Neural crest cell (in vitro differentiated cells): ENCODE data around the gene GMEB2. TPM values are rescaled to one million over a fixed set of nuclear protein-coding genes. Genes with fewer than 3 reads are reported as not detected.
A peak's percentile ranks its signal among the peaks of the same experiment; 100 is the strongest.
"Not testable (repeated sequence)": the region's sequence is repeated elsewhere in the genome, so short reads cannot be mapped to it uniquely, and the experiment has no call there.

ENCODE experiments used
- DNase-seq: peaks from one replicate; pipeline ENCODE4 v3.0.0; 2021; ENCODE audit warnings: low read depth, mixed read lengths, low spot score
- H3K27ac Mint-ChIP-seq: one replicate; pipeline ENCODE4 v1.8.0; 2021; ENCODE audit warnings: mild to moderate bottlenecking, mixed read lengths; ENCODE audit not compliant: unreplicated experiment
- H3K27me3 Mint-ChIP-seq: 2 replicates; pipeline ENCODE4 v1.8.0; 2021; ENCODE audit warnings: low read depth, mild to moderate bottlenecking, mixed read lengths
- H3K36me3 Mint-ChIP-seq: 2 replicates; pipeline ENCODE4 v1.8.0; 2021; ENCODE audit warnings: low read depth, mild to moderate bottlenecking, mixed read lengths
- H3K4me1 Mint-ChIP-seq: 2 replicates; pipeline ENCODE4 v1.8.0; 2021; ENCODE audit warnings: mixed read lengths
- H3K4me3 Mint-ChIP-seq: one replicate; pipeline ENCODE4 v1.8.0; 2021; ENCODE audit warnings: mild to moderate bottlenecking, mixed read lengths
- H3K9me3 Mint-ChIP-seq: 2 replicates; pipeline ENCODE4 v1.8.0; 2021; ENCODE audit warnings: mixed read lengths
- CTCF ChIP-seq: fragments of 200-600 bp; sonication (generic); conservative IDR thresholded peaks from 2 replicates; pipeline ENCODE4 v1.5.0; 2021; ENCODE audit warnings: antibody characterized with exemption, mild to moderate bottlenecking
- total RNA-seq: library from RNA; stranded (reverse); gene quantifications from 2 replicates; pipeline ENCODE4 v1.2.1, GENCODE V29; 2021

Gene GMEB2
- total RNA-seq, 1 donor from 2014 or later: 15.2 TPM

DNA sequence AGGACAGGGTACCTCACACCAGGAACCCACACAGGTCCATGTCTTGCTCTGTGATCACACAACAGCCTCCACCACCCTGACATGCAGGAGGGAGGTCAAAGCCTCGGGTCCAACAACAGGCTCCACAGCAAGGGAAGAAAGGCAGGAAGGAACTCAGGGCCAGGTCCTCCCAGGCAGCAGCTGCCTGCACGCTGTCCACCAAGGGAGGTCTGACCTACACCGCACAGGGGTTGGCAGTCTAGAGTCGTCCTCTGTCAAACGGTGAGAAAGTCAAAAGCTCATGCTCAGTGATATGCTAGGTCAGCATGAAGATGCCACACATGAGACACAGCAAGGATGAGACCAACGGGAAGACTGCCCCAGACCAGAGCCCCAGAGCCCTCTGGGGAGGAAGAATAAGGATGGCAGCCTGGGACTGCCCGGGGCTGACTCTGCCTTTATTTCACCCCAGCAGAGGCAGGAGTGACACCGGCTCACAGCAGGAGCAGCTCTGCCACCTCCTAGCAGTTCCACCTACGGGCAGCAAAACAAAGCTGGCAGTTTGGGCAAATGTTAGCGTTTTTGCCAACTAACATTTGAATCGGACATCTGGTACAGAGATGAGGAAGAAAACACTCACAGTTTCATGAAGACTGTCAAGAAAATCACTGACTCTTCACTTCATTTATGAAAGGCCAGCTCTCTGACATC is 8.5 kb downstream of the GMEB2 start:
- H3K27me3 Mint-ChIP-seq: no peaks in the 10 kb centered on the region
- DNase-seq: no peak
- peaks cover 5% of the 10 kb centered on the region for H3K9me3 Mint-ChIP-seq
- no peak overlapping the region for H3K27ac Mint-ChIP-seq
- no peak overlapping the region for H3K4me3 Mint-ChIP-seq
- H3K36me3 Mint-ChIP-seq: peaks cover 27% of the 10 kb centered on the region
- no peak for TF ChIP-seq CTCF
- peaks cover 11% of the 10 kb centered on the region for H3K4me1 Mint-ChIP-seq

DNA sequence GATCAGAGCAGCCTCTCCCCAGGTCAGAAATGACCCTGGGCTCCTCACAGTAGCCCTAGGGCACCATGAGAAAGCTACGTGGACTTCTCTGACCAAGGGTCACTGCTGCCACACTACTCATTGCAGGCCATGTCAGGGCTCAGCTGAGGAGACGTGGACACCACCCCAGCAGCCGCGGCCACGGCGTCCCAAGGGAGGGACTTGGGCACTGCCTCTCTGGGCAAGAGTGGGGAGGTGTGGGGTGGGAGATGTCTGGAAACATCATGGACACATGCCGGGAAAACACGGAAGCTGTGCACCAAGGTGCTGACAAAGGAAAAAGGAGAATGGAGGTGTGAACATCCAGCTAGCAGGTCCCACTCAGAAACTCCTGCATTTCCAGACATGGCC is 9.0 kb downstream of the GMEB2 start:
- H3K27me3 Mint-ChIP-seq: no peaks in the 10 kb centered on the region
- DNase-seq: no peak
- TF ChIP-seq CTCF: no peak
- H3K27ac Mint-ChIP-seq: no peak overlapping the region
- peaks cover 5% of the 10 kb centered on the region for H3K9me3 Mint-ChIP-seq
- peaks cover 11% of the 10 kb centered on the region for H3K4me1 Mint-ChIP-seq
- H3K4me3 Mint-ChIP-seq: no peak overlapping the region
- H3K36me3 Mint-ChIP-seq: peaks cover 31% of the 10 kb centered on the region

DNA sequence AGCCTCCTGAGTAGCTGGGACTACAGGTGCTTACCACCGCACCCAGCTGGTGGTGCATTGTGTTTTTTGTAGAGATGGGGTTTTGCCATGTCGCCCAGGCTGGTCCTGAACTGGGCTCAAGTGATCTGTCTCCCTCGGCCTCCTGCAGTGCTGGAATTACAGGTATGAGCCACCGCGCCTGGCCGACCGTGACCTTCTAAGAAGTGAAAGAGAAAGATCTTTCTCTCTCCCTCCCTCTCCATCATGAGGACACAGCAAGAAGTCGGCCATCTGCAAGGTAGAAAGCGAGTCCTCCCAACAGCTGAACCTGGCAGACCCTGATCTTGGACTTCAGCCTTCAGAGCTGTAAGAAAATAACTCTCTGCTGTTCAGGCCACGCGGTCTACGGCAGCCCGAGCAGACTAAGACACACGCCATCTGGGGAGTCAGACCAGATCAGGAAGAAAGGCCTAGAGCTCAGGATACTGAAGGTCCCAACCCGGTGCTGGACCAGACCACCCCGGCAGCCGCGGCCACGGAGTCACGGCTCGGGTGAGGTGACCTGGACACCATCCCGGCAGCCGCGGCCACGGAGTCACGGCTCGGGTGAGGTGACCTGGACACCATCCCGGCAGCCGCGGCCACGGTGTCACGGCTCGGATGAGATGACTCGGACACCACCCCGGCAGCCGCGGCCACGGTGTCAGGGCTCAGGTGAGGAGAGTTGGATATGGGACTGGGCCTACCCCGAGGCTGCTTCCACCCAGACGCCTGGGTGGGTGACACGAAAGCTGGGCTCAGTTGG is 9.6 kb downstream of the GMEB2 start:
- H3K36me3 Mint-ChIP-seq: peaks cover 27% of the 10 kb centered on the region
- no peak overlapping the region for H3K27ac Mint-ChIP-seq

DNA sequence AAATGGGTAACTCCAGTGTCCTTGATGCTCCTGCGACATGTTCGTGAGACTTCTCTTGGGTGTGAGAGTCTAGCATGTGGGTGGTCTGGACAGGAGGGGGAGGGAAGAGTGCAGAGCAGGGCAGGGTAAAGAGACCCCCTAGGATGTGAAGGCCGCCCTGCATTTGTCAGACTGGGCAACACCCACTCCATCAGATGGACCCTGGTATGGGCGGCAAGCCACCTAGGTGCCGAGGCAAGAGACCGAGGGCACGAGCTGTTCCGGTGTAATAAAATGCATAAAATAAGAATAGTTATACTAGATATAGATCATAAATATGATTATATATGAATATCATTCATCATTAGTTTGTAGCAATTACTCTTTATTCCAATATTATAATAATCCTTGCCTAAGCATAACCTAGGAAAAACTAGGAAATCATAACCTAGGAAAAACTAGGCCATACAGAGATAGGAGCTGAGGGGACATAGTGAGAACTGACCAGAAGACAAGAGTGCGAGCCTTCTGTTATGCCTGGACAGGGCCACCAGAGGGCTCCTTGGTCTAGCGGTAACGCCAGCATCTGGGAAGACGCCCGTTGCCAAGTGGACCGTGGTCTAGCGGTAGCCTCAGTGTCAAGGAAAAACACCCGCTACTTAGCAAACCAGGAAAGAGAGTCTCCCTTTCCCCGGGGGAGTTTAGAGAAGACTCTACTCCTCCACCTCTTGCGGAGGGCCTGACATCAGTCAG is 12.9 kb downstream of the GMEB2 start:
- TF ChIP-seq CTCF: peak; percentile 36
- not testable (repeated sequence) for H3K9me3 Mint-ChIP-seq, DNase-seq, H3K27ac Mint-ChIP-seq, H3K4me1 Mint-ChIP-seq, H3K27me3 Mint-ChIP-seq, H3K4me3 Mint-ChIP-seq
- H3K36me3 Mint-ChIP-seq: peaks cover 27% of the 10 kb centered on the region

More for the DNA sequence above, 9.6 kb downstream of the GMEB2 start:
- Mint-ChIP-seq H3K27me3 (no peaks in the 10 kb centered on the region), H3K4me1 (peaks cover 9% of the 10 kb centered on the region), H3K4me3 (no peak overlapping the region), H3K9me3 (peaks cover 5% of the 10 kb centered on the region)
- no peak for DNase-seq
- TF ChIP-seq CTCF: no peak

DNA sequence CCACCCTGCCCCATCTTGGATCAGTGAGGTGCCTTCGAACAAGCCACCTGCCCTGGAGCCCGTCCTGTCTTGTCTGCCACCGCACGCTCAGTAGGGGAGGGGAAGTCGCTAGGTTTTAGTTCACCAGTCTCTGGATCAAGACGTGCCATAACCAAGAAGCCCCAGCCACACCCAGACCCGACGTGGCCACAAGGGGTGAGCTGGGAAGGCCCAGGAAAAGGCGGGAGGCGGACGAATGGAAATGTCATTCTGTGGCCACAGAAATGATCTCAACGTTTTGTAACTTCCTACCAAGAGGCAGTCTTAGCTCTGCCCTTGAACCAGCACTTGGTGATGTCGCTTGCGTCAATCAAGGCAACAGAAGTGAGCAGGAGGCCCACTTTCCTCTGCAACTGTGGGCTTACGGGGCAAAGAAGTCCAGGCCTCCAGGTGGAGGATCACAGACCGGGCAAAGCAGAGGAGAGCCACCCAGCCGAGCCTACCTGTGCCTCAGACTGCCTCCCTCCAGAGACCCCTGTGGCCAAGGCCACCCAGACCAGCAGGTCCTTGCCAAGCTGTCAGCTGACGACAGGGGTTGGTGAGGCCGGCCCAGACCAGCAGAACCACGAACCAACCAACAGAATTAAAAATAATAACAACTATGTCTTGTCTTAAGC is 14.5 kb downstream of the GMEB2 start:
- H3K27me3 Mint-ChIP-seq: no peaks in the 10 kb centered on the region
- peaks cover 27% of the 10 kb centered on the region for H3K36me3 Mint-ChIP-seq
- H3K9me3 Mint-ChIP-seq: peaks cover 5% of the 10 kb centered on the region
- no peaks in the 10 kb centered on the region for H3K4me1 Mint-ChIP-seq
- H3K4me3 Mint-ChIP-seq: no peak overlapping the region
- peak overlapping the region; percentile 57 for H3K27ac Mint-ChIP-seq
- no peak for TF ChIP-seq CTCF
- no peak for DNase-seq
